Activated gamma-delta T cell treated with anti-CD3 and anti-CD28 coated beads, Interleukin-2, amount 50 U/mL, for 16 hours (primary cell): ENCODE measurements around the gene UNC93A.
"Not testable (repeated sequence)": the region's sequence is repeated elsewhere in the genome, so short reads cannot be mapped to it uniquely, and the experiment has no call there.

Experiments used
- DNase-seq: peaks from one replicate; pipeline ENCODE4 v3.0.0-alpha.2; 2020; ENCODE audit warnings: low read depth

The UNC93A gene

DNA sequence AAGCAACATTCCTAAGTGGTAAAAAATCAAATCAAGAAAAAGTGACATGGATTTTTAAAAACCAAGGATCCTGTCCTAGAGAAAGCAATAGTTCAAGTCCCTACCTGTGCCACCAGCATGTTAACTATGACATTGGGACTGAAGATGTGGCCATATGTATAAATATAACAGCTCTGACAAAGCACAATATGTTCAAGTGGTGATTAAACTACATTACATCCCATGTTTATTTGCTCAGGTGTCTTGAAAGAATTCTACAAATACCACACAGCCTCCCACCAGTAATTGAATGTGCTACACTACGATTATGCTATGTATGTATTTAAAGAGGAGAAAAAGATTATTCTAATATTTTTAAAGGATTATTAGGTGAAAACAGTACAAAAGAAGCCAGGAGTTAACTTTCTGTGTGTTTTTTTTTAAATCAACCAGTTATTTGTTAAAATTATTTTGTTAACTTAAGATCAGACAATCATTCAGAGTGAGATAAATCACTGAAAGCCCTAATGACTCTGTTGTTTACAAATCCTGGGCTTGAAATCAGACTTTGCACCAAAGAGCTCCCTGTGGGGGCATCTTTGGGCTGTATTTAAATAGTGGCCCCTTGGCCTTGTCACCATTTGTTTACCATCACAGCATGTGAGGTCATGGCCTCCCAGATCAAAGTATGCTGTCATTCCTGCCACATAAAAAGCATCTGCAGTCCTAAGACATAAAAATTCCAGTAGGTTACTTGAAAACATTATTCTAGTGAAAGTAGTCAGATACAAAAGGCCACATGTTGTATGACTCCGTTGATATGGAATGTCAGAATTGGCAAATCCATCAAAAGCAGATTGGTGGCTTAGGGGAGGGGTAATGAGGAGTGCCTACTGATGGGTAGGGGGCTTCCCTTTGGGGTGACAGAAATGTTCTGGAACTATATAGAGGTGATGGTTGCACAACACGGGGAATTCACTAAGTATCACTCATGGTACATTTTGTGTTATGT, 50.8 kb downstream of the UNC93A start:
- DNase-seq, result no peak

GRCh38 chr6:167342879-167343610, 51.9 kb downstream of the UNC93A start:
- DNase-seq, result no peak

DNA sequence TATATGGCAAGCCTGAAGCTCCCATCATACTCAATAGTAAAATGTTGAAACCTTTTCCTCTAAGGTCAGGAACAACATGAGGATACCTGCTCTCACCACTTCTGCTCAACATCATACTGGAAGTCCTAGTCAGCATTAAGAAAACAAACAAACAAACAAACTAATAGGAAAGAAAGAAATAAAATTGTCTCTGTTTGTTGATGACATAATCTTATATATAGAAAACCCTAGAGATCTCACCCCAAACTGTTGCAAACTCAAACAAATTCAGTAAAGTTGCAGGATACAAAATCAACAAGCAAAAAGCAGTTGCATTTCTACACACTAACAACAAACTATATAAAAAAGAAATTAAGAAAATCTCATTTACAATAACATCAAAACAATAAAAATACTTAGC, 54.2 kb downstream of the UNC93A start:
- DNase-seq, result no peak

DNA sequence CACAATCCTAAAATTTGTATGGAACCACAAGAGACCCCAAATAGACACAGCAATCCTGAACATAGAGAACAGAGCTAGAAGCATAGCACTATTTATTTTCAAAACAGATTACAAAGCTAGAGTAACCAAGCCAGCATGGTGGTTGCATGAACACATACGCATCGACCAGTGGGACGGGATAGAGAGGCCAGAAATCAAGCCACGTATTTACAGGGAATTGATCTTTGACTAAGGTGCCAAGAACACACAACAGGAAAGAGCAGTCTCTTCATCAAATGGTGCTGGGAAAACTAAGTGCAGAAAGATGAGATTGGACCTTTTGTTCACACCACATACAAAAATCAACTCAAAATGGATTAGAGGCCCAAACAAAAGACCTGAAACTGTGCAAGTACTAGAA, 54.8 kb downstream of the UNC93A start:
- DNase-seq, result no peak

DNA sequence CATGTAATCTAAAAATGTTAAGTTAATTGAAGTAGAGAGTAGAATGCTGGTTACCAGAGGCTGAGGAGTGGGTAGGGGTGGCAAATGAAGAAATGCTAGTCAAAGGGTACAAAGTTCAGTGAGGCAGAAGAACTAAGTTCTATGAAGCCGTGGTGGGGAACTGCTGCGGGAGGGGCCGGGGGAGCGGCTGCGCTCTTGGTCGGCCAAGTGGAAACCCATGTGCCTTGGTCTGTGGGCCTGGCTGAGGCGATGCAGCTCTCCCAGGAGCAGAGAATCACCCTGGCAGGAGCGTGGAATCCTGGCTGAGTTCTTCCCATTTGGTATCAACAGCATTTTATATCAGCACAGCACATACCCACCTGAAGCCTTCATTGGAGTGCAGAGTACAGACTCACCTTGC, 56.1 kb downstream of the UNC93A start:
- DNase-seq, result no peak

GRCh38 chr6:167349631-167350274, 58.6 kb downstream of the UNC93A start:
- no peak for DNase-seq

GRCh38 chr6:167350275-167350696, 59.2 kb downstream of the UNC93A start:
- no peak for DNase-seq

GRCh38 chr6:167350731-167351655, 59.9 kb downstream of the UNC93A start:
- peak; percentile 79 for DNase-seq

- DNase-seq, result no peak
Measured at GRCh38 chr6:167351656-167352345, 60.7 kb downstream of the UNC93A start.

DNA sequence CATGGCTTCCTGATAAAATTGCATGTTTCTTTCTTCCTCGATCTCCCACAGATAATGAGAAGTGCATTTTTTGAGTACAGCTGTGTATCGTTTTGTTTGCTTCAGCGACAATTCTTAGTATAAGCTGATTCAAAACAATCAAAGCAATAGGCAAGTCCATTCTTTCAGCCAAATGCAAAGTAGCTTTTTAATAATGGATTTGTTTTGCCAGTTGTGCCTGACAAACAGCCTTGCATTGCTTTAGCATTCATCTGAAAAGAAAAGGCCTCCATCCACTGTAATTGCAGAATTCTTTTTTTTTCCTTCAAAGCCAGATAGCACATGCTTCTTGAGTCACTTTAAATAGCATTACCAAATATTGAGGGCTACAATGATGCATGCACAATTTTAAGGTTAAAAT, 65.8 kb downstream of the UNC93A start:
- DNase-seq, result no peak

DNA sequence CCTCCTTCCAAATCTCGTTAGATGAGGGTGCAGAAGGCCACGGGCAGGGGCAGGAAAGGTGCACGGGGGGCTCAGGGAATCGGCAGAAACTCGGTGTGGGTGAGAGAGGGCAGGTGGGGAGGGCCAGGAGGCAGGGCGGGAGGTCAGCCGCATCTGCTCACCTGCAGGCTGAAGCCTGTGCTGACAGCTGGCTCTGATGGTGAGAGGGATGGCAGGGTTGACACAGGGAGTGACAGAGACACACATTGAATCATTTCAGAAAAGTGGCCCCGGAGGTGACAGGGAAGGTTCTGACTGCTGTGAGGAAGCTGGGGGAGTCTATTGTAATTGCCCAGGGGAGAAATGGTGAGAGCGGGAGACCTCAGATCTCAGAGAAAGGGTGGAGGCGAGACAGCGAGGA, 67.3 kb downstream of the UNC93A start:
- DNase-seq, result not testable (repeated sequence)

DNA sequence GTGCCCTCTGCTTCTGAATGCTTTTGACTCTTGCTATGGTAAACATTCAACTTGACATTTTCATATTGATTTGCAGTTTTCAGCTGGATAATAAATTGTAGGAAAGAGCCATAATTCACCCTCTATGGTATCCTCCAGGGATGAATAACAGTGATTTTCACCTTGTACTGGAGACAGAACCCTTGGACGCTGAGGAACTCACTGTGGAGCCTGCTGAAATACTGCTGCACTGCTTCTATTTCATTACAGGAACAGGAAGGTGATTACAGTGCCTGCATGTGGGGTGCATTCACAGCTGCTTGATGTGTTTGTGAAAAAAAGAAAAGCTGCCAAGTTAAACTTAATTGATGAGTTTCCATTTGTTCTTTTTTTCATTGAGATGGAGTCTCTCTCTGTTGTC, 70.1 kb downstream of the UNC93A start:
- DNase-seq, result not testable (repeated sequence)
